Suppressor macrophage treated with lipopolysaccharide for 1 hour (primary cell): ENCODE results near the gene RECK.
A peak's percentile ranks its signal among the peaks of the same experiment; 100 is the strongest.

ENCODE experiments used
- DNase-seq, 3 donors: peaks; one replicate each; pipeline ENCODE4 v3.0.0-alpha.2; 2020 to 2022

Gene RECK

DNA sequence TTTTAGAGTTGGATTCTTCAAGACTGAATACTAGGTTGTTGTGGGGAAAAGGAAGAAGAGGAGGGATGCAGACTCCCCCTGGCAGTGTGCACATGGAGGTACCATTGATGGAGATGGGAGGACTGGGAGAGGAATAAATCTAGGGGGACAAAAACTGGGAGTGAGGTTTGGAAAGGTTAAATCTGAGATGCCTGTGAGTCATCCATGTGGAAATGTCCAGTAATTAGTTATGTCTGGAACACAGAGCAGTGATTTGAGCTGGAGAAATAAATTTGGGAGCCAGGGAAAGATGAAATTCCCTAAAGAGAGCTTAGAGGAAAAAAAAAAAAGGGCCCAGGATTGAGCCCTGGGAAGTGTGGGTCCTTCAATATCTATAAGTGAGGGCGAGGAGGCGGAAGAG lies 124.5 kb downstream of the RECK start:
- peak in 1 of 3 donors; percentile 15 for DNase-seq

- DNase-seq, result peak in 1 of 3 donors; percentile 15
Observed at GRCh38 chr9:36162211-36162738, 125.6 kb downstream of the RECK start.

GRCh38 chr9:36163049-36163785 lies 126.5 kb downstream of the RECK start:
- peak in 1 of 3 donors; percentile 17 for DNase-seq

GRCh38 chr9:36163786-36164170 lies 127.1 kb downstream of the RECK start:
- peak in 1 of 3 donors; percentile 16 for DNase-seq

GRCh38 chr9:36164372-36164771 lies 127.7 kb downstream of the RECK start:
- DNase-seq, result peak in 1 of 3 donors; percentile 10

DNA sequence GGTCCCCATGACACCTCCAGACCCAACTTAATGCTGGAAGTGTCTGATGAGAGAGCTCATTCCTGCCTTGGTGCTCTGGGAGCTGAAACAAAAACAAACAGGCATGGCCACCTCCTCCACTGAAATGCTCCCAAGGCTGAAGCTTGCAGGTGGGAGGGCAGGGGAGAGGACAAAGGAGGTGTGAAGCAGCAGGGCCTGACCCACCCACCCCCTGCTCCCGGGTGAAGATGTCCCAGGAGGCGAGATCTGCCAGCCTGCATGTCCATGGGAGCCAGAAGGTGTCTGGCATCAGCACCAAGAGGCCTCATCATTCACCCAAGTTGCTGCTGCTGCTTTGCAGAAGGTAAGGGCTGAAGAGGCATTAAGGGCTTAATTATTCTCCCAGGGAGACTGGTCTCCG lies 128.3 kb downstream of the RECK start:
- DNase-seq, result peak in 1 of 3 donors; percentile 14

GRCh38 chr9:36165826-36166167 lies 129.1 kb downstream of the RECK start:
- peak in 1 of 3 donors; percentile 16 for DNase-seq

DNA sequence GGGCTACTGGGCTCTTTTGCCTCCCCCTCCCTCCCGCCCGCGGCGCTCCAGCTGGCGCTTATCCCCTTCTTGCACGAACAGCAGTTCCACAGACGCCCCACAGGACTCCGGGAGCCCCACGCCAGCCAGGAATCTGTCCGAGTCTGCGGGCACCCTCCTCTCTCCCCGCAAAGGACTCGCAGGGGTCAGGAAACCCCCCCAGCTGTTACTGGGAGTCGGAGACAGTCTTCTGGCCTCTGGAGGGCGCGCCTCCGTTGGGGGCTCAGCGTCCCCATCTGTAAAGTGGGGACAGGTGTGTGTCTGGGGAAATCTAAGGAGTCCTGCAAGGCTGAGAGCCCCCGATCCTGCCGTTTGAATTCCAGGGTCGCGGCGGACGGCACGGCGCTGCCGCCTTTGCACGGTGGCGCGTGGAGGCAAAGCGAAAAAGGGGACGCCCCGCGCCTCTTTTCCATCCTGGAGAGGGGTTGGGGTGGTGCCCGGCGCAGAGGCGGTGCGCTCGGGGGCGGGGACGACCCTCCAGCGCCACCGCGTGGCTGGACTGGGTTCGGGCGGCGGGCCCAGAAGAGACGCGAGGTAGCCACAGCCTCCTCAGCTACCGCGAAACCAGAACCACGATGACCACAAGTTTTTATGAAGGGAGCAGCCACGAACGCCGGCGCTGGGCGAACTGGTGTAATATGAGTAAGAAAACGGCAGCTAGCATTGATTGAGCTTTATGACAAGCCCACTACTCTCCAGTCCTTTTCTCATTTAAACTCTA lies 129.6 kb downstream of the RECK start:
- DNase-seq, result peak; percentile 82 to 92 (median 89)

GRCh38 chr9:36169166-36169565 lies 132.5 kb downstream of the RECK start, which contains the start of gene CCIN:
TSS of gene CCIN (plus strand) at chr9:36169388. CDS start at chr9:36169503, 115 bp downstream.
- peak in 1 of 3 donors; percentile 17 for DNase-seq

- peak; percentile 38 to 49 (median 48) for DNase-seq
Observed at GRCh38 chr9:36169708-36170107, 133.0 kb downstream of the RECK start.

- peak in 1 of 3 donors; percentile 16 for DNase-seq
Observed at GRCh38 chr9:36170531-36170930, 133.8 kb downstream of the RECK start.

DNA sequence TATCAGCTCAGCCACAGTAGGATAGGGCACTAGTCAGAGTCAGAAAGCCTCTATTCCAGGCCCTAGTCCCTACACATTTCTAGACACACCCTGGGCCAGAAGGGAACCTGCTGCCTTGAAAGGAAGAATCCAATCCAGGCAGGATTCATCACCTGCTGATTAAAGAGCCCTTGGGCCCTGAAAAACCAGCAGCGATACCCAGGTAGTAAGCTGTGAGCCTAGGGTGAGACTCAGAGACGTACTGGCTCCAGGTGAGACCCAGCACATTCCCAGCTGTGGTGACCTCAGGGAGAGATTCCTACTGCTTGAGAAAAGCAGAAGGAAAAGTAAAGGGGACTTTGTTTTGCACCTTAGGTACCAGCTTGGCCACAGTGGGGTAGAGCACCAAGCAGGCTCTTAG lies 137.1 kb downstream of the RECK start:
- DNase-seq, result no peak
